ENCODE measurements around the gene RNU1-4. TPM values are rescaled to one million over a fixed set of nuclear protein-coding genes. Genes with fewer than 3 reads are reported as not detected.
A peak's percentile ranks its signal among the peaks of the same experiment; 100 is the strongest.
"Not testable (repeated sequence)": the region's sequence is repeated elsewhere in the genome, so short reads cannot be mapped to it uniquely, and the experiment has no call there.

Gene RNU1-4
- total and polyA plus RNA-seq, 2 of the 13 experiments (the other 11 are each of a cell fraction or from before 2014, with no cell fraction given): under 0.01 to 11,018 TPM

GRCh38 chr1:16766689-16767256 is 26.5 kb downstream of the RNU1-4 start (continued):
- TF ChIP-seq ARID4A (CRISPR knock-in tag; IDR thresholded peaks at IDR 0.05; ENCODE audit: borderline replicate concordance): 0 out of 2 replicates have a peak, but pooled peaks have one; percentile 38
- TF ChIP-seq SALL1 (CRISPR knock-in tag; IDR thresholded peaks at IDR 0.05): peak; percentile 62
- 0 out of 2 replicates have a peak, but pooled peaks have one; percentile 28 for TF ChIP-seq ZNF329 (CRISPR knock-in tag; IDR thresholded peaks at IDR 0.05; ENCODE audit: low read depth)
- TF ChIP-seq HNF4G (IDR thresholded peaks at IDR 0.05; ENCODE audit: borderline replicate concordance, low read depth, low read length): peak; percentile 35; the same call in 1 of the 2 replicates
- not testable (repeated sequence) for TF ChIP-seq HNF4G (CRISPR knock-in tag; IDR thresholded peaks at IDR 0.05; ENCODE audit: borderline replicate concordance, low read depth); MAZ (IDR thresholded peaks at IDR 0.05; ENCODE audit: borderline replicate concordance, low read depth, low read length)
- peak; percentile 69; the same call in 1 of the 2 replicates for TF ChIP-seq SALL2 (CRISPR knock-in tag; IDR thresholded peaks at IDR 0.05)
- TF ChIP-seq CTCF (CRISPR knock-in tag; IDR thresholded peaks at IDR 0.05): 0 out of 2 replicates have a peak, but pooled peaks have one; percentile 13
- 0 out of 2 replicates have a peak, but pooled peaks have one; percentile 65 for TF ChIP-seq ZBTB44 (CRISPR knock-in tag; IDR thresholded peaks at IDR 0.05)
- TF ChIP-seq ZBTB42 (CRISPR knock-in tag; IDR thresholded peaks at IDR 0.05): 0 out of 2 replicates have a peak, but pooled peaks have one; percentile 52
- TF ChIP-seq ZNF792 (CRISPR knock-in tag; IDR thresholded peaks at IDR 0.05): peak; percentile 74; the same call in 1 of the 2 replicates
- 0 out of 2 replicates have a peak, but pooled peaks have one; percentile 57 for TF ChIP-seq ZNF550 (CRISPR knock-in tag; IDR thresholded peaks at IDR 0.05; ENCODE audit: borderline replicate concordance)
- 0 out of 2 replicates have a peak, but pooled peaks have one; percentile 34 for TF ChIP-seq KLF6 (CRISPR knock-in tag; IDR thresholded peaks at IDR 0.05)
- TF ChIP-seq HDAC1 (CRISPR knock-in tag; IDR thresholded peaks at IDR 0.05): peak; percentile 82
- TF ChIP-seq MYC (CRISPR knock-in tag; IDR thresholded peaks at IDR 0.05; ENCODE audit: borderline replicate concordance): peak; percentile 75
- peak; percentile 40; the same call in 1 of the 2 replicates for TF ChIP-seq SOX5 (CRISPR knock-in tag; IDR thresholded peaks at IDR 0.05; ENCODE audit: borderline replicate concordance)
- peak; percentile 23; the same call in 1 of the 2 replicates for TF ChIP-seq ZNF292 (CRISPR knock-in tag; IDR thresholded peaks at IDR 0.05; ENCODE audit: borderline replicate concordance, low read depth)
- TF ChIP-seq MAZ (CRISPR knock-in tag; IDR thresholded peaks at IDR 0.05; ENCODE audit: low read depth): 0 out of 2 replicates have a peak, but pooled peaks have one; percentile 29
- peak; percentile 87 for TF ChIP-seq MED1 (CRISPR knock-in tag; IDR thresholded peaks at IDR 0.05)
- TF ChIP-seq SMAD3 (CRISPR knock-in tag; IDR thresholded peaks at IDR 0.05): 0 out of 2 replicates have a peak, but pooled peaks have one; percentile 74
- TF ChIP-seq GATAD1 (CRISPR knock-in tag; IDR thresholded peaks at IDR 0.05): peak; percentile 96
- TF ChIP-seq ZMYM3 (CRISPR knock-in tag; IDR thresholded peaks at IDR 0.05): peak; percentile 76; the same call in 1 of the 2 replicates
- TF ChIP-seq SIN3B (IDR thresholded peaks at IDR 0.05; ENCODE audit: low read length): 0 out of 2 replicates have a peak, but pooled peaks have one; percentile 30
